Umbilical cord (tissue), 2 donors: Measurements from ENCODE around the gene RPRD2. TPM values are rescaled to one million over a fixed set of nuclear protein-coding genes. Genes with fewer than 3 reads are reported as not detected.
A peak's percentile ranks its signal among the peaks of the same experiment; 100 is the strongest.

Experiments
- DNase-seq: peaks from one replicate; pipeline ENCODE4 v3.0.0-alpha.2; 2015; ENCODE audit warnings: low spot score
- total RNA-seq: library from RNA; depleted of rRNA; stranded (reverse); fragments of >200 nt; gene quantifications from one replicate; pipeline ENCODE4 v1.2.3, GENCODE V29; 2014; ENCODE audit warnings: low replicate concordance; ENCODE audit not compliant: insufficient read depth

Gene RPRD2
- total RNA-seq, 1 donor from 2014 or later: 11.1 TPM

- peak; percentile 48 for DNase-seq
These were observed 149.4 kb downstream of the RPRD2 start for GRCh38 chr1:150513351-150513791.

GRCh38 chr1:150514260-150514659 is 150.3 kb downstream of the RPRD2 start:
- no peak for DNase-seq

DNA sequence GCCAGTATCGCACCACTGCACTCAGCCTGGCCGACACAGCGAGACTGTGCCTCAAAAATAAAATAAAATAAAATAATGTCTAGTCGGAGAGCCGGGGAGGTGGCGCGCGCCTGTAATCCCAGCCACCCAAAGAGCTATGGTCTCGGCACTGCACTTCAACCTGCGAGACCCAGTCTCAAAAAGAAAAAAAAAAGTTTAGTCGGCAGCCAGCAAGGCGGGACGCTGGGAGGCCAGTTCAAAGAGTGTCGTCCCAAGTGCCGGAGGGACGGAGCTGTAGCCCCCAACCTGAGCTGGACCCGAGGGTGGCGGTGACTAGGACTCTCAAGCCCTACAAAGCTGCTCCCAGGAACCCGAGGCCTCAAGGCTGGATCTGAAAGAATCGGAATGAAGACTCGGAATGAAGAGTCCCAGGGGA is 151.0 kb downstream of the RPRD2 start:
- DNase-seq: no peak

DNA sequence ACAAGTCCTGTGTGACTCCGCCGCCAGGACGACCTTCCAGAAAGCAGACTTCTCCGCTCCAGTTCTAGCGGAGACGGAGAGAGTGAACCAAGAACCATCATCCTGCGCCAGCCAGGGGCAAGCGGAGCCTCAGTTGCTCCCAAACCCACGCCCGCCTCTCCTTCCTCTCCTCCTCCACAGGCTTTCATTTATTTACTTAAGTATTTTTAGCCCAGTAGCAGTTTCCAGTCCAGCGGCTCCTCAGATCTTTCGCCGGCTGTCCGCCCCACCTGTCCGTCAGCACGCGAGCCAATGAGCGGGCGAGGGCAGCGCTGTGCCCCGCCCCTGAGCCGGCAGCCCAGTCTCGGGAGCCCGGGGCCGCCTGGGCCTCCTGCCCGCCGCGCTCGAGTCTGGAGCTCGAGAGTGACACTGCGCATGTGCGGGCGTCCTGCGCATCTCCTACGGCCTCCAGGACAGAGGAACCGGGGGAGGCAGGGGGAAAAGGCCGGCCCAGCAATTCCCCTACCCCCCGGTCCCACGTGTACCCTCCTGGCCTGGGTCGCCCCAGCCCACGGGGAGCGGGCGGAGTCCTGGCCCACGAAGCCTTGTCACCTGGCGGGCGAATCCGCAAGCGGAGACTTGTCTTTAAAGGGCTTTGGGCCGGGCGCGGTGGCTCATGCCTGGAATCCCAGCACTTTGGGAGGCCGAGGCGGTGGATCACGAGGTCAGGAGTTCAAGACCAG is 151.5 kb downstream of the RPRD2 start, which contains the start of gene FALEC:
FALEC (plus strand) TSS at position 425 of the 722 bp plus-strand sequence.
- DNase-seq: peak; percentile 99

DNA sequence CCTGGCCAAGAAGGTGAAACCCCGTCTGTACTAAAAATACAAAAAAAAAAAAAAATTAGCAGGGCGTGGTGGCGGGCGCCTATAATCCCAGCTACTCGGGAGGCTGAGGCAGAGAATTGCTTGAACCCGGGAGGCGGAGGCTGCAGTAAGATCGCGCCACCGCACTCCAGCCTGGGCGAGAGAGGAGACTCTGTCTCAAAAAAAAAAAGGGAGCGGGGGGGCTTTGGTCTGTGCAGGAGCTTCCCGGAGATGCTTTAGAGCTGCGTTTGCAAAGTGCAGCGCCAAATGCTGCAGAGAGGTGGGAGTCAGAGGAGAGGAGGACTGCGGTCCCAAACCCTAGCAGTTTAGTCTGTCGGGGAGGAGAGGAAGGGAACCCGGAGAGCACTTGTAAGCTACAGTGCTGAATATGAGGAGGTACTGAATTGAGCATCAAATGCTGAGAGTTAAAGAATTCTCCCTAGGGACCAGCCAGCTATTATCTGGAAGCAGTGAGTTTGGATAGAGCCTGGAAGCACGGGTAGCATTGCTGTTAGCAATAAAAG is 152.2 kb downstream of the RPRD2 start:
- peak; percentile 22 for DNase-seq

DNA sequence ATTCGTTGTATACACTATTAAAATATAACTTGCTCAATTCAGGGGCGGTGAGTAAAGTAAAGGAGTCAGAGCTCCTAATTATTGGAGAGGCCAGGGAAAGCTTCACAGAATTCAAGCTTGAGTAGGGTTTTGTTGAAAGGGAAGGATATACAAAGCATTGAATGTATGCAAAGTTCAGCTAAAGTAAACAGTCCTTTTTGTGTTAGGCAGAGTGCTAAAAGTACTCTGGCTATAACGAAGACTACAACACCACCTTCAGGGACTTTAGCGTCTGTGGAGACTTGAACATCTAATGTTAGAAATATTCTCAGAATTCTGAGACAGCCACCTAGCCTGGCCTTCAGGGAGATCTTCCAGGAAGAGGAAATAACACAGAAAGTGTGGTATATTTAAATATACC is 152.7 kb downstream of the RPRD2 start:
- DNase-seq: no peak

- DNase-seq: no peak
These were observed 157.4 kb downstream of the RPRD2 start for GRCh38 chr1:150521196-150521968.

- DNase-seq: no peak
These were observed 161.4 kb downstream of the RPRD2 start for GRCh38 chr1:150525348-150525747.

Other genes starting within 250 kb of the RPRD2 start
- gene PLEKHO1, start 214.2 kb upstream of the RPRD2 start, total RNA-seq: 84.7 TPM
- gene ANP32E, start 128.0 kb upstream of the RPRD2 start, total RNA-seq: 29.9 TPM
- gene CA14, start 106.4 kb upstream of the RPRD2 start, total RNA-seq: 0.48 TPM
- 49.6 TPM for gene APH1A, start 95.1 kb upstream of the RPRD2 start, total RNA-seq
- 75.4 TPM for gene C1orf54, start 91.4 kb upstream of the RPRD2 start, total RNA-seq
- gene CIART, start 81.6 kb upstream of the RPRD2 start, total RNA-seq: 3.4 TPM
- 32.0 TPM for gene MRPS21, start 70.3 kb upstream of the RPRD2 start, total RNA-seq
- gene PRPF3, start 42.6 kb upstream of the RPRD2 start, total RNA-seq: 74.4 TPM
- 17.8 TPM for gene TARS2, start 123.3 kb downstream of the RPRD2 start, total RNA-seq
- 4.3 TPM for gene ECM1, start 144.0 kb downstream of the RPRD2 start, total RNA-seq
- not detected for gene FALEC, start 151.6 kb downstream of the RPRD2 start, total RNA-seq
- gene ADAMTSL4, start 185.3 kb downstream of the RPRD2 start, total RNA-seq: 23.4 TPM
- gene MCL1, start 215.5 kb downstream of the RPRD2 start, total RNA-seq: 323 TPM